GM19438 (cell line): ENCODE measurements around the gene SEC16B.
A peak's percentile ranks its signal among the peaks of the same experiment; 100 is the strongest.

Source experiments
- ATAC-seq: cut with Tn5 transposase; IDR thresholded peaks from one replicate; pipeline ENCODE4 v1.9.1; 2021; ENCODE audit warnings: low read depth; ENCODE audit not compliant: unreplicated experiment

SEC16B gene

GRCh38 chr1:177981200-177981599 lies 11.3 kb upstream of the SEC16B start:
- ATAC-seq, result no peak

GRCh38 chr1:177979272-177979671 lies 9.4 kb upstream of the SEC16B start:
- ATAC-seq, result no peak

- no peak for ATAC-seq
These were observed 8.7 kb upstream of the SEC16B start for GRCh38 chr1:177978530-177978929.

- ATAC-seq, result no peak
These were observed 7.3 kb upstream of the SEC16B start for GRCh38 chr1:177977141-177977540.

GRCh38 chr1:177976596-177976995 lies 6.7 kb upstream of the SEC16B start:
- no peak for ATAC-seq

- ATAC-seq, result no peak
These were observed 6.0 kb upstream of the SEC16B start for GRCh38 chr1:177975588-177976495.

- ATAC-seq, result no peak
These were observed 3.7 kb upstream of the SEC16B start for GRCh38 chr1:177973585-177973984.

GRCh38 chr1:177969109-177969508 lies 749 bp downstream of the SEC16B start:
- no peak for ATAC-seq

GRCh38 chr1:177966199-177966598 lies 3.7 kb downstream of the SEC16B start:
- ATAC-seq, result no peak

GRCh38 chr1:177965293-177965692 lies 4.6 kb downstream of the SEC16B start:
- ATAC-seq, result no peak

GRCh38 chr1:177964336-177964735 lies 5.5 kb downstream of the SEC16B start:
- ATAC-seq, result no peak

GRCh38 chr1:177960939-177961622 lies 8.8 kb downstream of the SEC16B start:
- no peak for ATAC-seq

GRCh38 chr1:177959811-177960515 lies 9.9 kb downstream of the SEC16B start:
- ATAC-seq, result no peak

- no peak for ATAC-seq
These were observed 11.8 kb downstream of the SEC16B start for GRCh38 chr1:177958092-177958491.

- no peak for ATAC-seq
These were observed 15.8 kb downstream of the SEC16B start for GRCh38 chr1:177954076-177954475.

GRCh38 chr1:177953549-177953948 lies 16.3 kb downstream of the SEC16B start:
- no peak for ATAC-seq

GRCh38 chr1:177952691-177953090 lies 17.2 kb downstream of the SEC16B start:
- ATAC-seq, result no peak

GRCh38 chr1:177952249-177952648 lies 17.6 kb downstream of the SEC16B start:
- ATAC-seq, result no peak

- no peak for ATAC-seq
These were observed 19.4 kb downstream of the SEC16B start for GRCh38 chr1:177950506-177950905.

GRCh38 chr1:177948336-177948972 lies 21.4 kb downstream of the SEC16B start:
- ATAC-seq, result peak; percentile 81

GRCh38 chr1:177947623-177948022 lies 22.2 kb downstream of the SEC16B start:
- no peak for ATAC-seq
